HG02973 (cell line): ENCODE data around the gene MPC1.

ENCODE experiments used
- ATAC-seq: cut with Tn5 transposase; IDR thresholded peaks from one replicate; pipeline ENCODE4 v1.9.1; 2021; ENCODE audit warnings: moderate library complexity; ENCODE audit not compliant: unreplicated experiment

Gene MPC1

GRCh38 chr6:166318649-166319600 is 63.8 kb downstream of the MPC1 start:
- no peak for ATAC-seq

DNA sequence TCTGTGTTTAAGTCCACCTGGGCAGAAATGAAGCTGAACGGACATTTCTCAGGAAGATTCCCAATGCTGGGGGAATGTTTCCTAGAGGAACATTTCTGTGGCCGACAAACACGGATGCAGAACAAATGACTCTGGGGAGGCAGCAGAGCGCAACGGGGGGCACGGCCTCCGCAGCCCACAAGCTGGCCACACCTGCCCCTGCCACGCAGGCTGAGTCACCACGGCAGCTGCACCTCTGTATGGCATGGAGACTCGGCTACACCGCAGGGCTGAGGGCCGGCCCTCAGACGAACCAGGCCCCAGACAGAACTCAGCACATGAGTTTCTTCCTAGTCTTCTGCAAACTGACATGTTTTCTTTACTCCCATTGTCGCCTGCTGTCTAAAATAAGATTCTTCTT is 64.5 kb downstream of the MPC1 start:
- no peak for ATAC-seq

- no peak for ATAC-seq
These were observed 65.2 kb downstream of the MPC1 start for GRCh38 chr6:166317261-166318212.

- no peak for ATAC-seq
These were observed 67.3 kb downstream of the MPC1 start for GRCh38 chr6:166315436-166315835.
